A549 (cell line): ENCODE measurements around the gene CCSER1.

Experiments used
- BHLHE40 ChIP-seq: IDR thresholded peaks from 2 replicates; pipeline ENCODE4 v1.6.1; 2012; ENCODE audit warnings: low read depth, low read length, inconsistent platforms
- CBX8 ChIP-seq: fragments of 200-600 bp; sonication (generic); IDR thresholded peaks from 2 replicates; pipeline ENCODE4 v1.6.1; 2016
- CEBPB ChIP-seq, 2 experiments: fragments of >200 bp in 1 of 2; sonication (Bioruptor Twin) in 1 of 2; formaldehyde crosslinking in 1 of 2; IDR thresholded peaks; 2 replicates each; pipeline ENCODE4 v1.6.1; 2012 to 2016
- CHD2 ChIP-seq: fragments of 150-350 bp; IDR thresholded peaks from 2 replicates; pipeline ENCODE4 v1.6.1; 2014; ENCODE audit warnings: low read length; ENCODE audit not compliant: partially characterized antibody
- CTCF ChIP-seq: fragments of >200 bp; sonication (Bioruptor Twin); formaldehyde crosslinking; IDR thresholded peaks from 3 replicates; pipeline ENCODE4 v1.5.1; 2016
- EHMT2 ChIP-seq: fragments of 200-600 bp; sonication (generic); IDR thresholded peaks from 2 replicates; pipeline ENCODE4 v1.6.1; 2016; ENCODE audit warnings: antibody characterized with exemption, low read depth, mild to moderate bottlenecking, moderate library complexity
- EP300 ChIP-seq, 2 experiments: fragments of >200 bp; sonication (Bioruptor Twin); formaldehyde crosslinking; IDR thresholded peaks; 2 replicates in 1 of 2; 3 replicates in 1 of 2; pipeline ENCODE4 v1.6.1; 2016 to 2017
- ESRRA ChIP-seq: fragments of 150-350 bp; IDR thresholded peaks from 2 replicates; pipeline ENCODE4 v1.6.1; 2014; ENCODE audit warnings: mild to moderate bottlenecking, low read length, borderline replicate concordance
- PBX3 ChIP-seq: IDR thresholded peaks from 2 replicates; pipeline ENCODE4 v1.6.1; 2012
- POLR2A ChIP-seq: IDR thresholded peaks from 2 replicates; pipeline ENCODE4 v1.6.1; 2012; ENCODE audit warnings: mild to moderate bottlenecking, low read length
- RAD21 ChIP-seq, 2 experiments: fragments of >200 bp in 1 of 2; sonication (Bioruptor Twin) in 1 of 2; formaldehyde crosslinking in 1 of 2; IDR thresholded peaks in 1 of 2; conservative IDR thresholded peaks in 1 of 2; 2 replicates in 1 of 2; 3 replicates in 1 of 2; pipeline ENCODE4 v1.6.1; 2012 to 2018; ENCODE audit warnings: inconsistent platforms in 1 of 2
- SMC3 ChIP-seq: fragments of >200 bp; sonication (Bioruptor Twin); formaldehyde crosslinking; IDR thresholded peaks from 3 replicates; pipeline ENCODE4 v1.6.1; 2018; ENCODE audit warnings: inconsistent platforms
- TP53 ChIP-seq: fragments of 250-450 bp; sonication (Bioruptor Pico); IDR thresholded peaks from 2 replicates; pipeline ENCODE4 v1.5.0; 2021; ENCODE audit warnings: mild to moderate bottlenecking, moderate library complexity
- ZSCAN20 ChIP-seq: fragments of 250-450 bp; sonication (Bioruptor Pico); IDR thresholded peaks from 2 replicates; pipeline ENCODE4 v1.8.0; 2022; ENCODE audit warnings: mild to moderate bottlenecking, moderate library complexity

DNA sequence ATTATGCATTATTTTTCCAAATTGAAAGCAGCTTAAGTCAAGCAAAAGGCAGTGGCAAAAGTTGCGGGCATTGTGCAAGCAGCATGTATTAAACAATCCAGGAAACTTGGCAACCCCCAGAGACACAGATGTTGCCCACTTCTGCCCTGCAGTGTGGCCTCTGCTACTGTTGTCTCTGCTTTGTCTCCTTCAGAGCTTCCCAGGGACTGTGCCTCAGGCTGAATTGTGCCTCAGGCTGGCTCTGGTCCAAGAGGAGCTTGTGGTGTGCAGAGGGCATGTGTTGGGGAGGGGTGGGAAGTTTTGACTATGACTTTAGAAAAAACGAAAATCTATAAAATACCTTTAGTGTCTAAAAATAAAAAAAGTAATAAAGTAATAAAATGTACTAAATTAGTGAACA lies 201.4 kb downstream of the CCSER1 start:
- TF ChIP-seq PBX3 = no peak
- TF ChIP-seq EP300 (IDR thresholded peaks at IDR 0.05) = no peak
- no peak for TF ChIP-seq ZSCAN20 (CRISPR knock-in tag)
- no peak for TF ChIP-seq CTCF
- TF ChIP-seq CHD2 = no peak
- no peak for TF ChIP-seq SMC3
- no peak for TF ChIP-seq CBX8
- TF ChIP-seq ESRRA = no peak
- no peak for TF ChIP-seq RAD21 (conservative IDR thresholded peaks at IDR 0.05 in 1 of 2, IDR thresholded peaks at IDR 0.05 in 1 of 2)
- no peak for TF ChIP-seq POLR2A
- TF ChIP-seq BHLHE40 = no peak
- TF ChIP-seq CEBPB (IDR thresholded peaks at IDR 0.05) = no peak
- no peak for TF ChIP-seq TP53 (CRISPR knock-in tag)
- no peak for TF ChIP-seq EHMT2
